Lower lobe of right lung (tissue), 2 donors: ENCODE measurements around the gene INPP5K. TPM values are rescaled to one million over a fixed set of nuclear protein-coding genes. Genes with fewer than 3 reads are reported as not detected.
"Not testable (repeated sequence)": the region's sequence is repeated elsewhere in the genome, so short reads cannot be mapped to it uniquely, and the experiment has no call there.

Source experiments
- ATAC-seq, 2 donors: fragments of 200-7000 bp; cut with Tn5 transposase; one replicate each; pipeline ENCODE4 v1.9.1; 2020 to 2022; ENCODE audit warnings: mild to moderate bottlenecking in 2 of 2, moderate library complexity in 2 of 2
- DNase-seq: peaks from one replicate; pipeline ENCODE4 v3.0.0-alpha.2; 2020
- H3K27ac ChIP-seq: fragments of 200-600 bp; one replicate; pipeline ENCODE4 v1.8.0; 2022
- H3K27me3 ChIP-seq: fragments of 200-600 bp; one replicate; pipeline ENCODE4 v1.8.0; 2022; ENCODE audit warnings: low read depth
- H3K36me3 ChIP-seq: fragments of 200-600 bp; one replicate; pipeline ENCODE4 v1.8.0; 2022; ENCODE audit warnings: mild to moderate bottlenecking
- H3K4me1 ChIP-seq: fragments of 200-600 bp; one replicate; pipeline ENCODE4 v1.8.0; 2022
- H3K4me3 ChIP-seq: fragments of 200-600 bp; one replicate; pipeline ENCODE4 v1.8.0; 2022; ENCODE audit warnings: mild to moderate bottlenecking
- H3K9me3 ChIP-seq: fragments of 200-600 bp; one replicate; pipeline ENCODE4 v1.8.0; 2022
- intact Hi-C: fragments of 100-400 bp; cut with DNase I; formaldehyde crosslinking; loops from one replicate; pipeline ENCODE4 v1.11.0; 2022
- total RNA-seq: library from RNA; stranded (reverse); fragmentation: NEBNext Ultra II Directional; extraction: Animal tissue kit (Norgen Biotek cat#: 25700); gene quantifications from one replicate; pipeline ENCODE4 v1.2.1, GENCODE V29; 2021
- TF ChIP-seq, protein P1 (sequence below): fragments of 200-600 bp; IDR thresholded peaks from one replicate; pipeline ENCODE4 v1.8.0; 2022; ENCODE audit warnings: antibody characterized with exemption, mild to moderate bottlenecking
- donor health status: DM: no; HTN: yes; CAD: no; lungs with severe emphysema.

INPP5K gene
- total RNA-seq, 1 donor from 2014 or later = 57.9 TPM

DNA sequence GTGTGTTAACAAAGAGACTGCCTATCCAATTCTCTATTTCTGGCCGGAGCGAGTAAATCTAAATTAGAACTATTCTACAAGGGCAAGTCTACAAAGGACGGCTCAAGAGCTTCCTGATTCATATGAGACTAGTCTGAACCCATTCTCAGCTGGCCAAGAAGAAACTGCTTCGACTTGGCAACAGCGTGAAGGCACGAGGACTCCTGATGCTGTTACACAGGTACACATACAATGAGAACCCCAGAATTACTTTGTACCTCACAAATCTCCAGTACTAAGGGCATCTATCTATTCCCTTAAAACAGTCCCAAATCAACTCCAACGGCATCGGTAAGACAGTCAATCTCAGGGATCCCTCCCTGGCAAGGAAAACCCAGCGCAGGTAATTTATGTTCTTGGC lies 61.9 kb downstream of the INPP5K start:
- H3K9me3 ChIP-seq = no peaks in the 10 kb centered on the region
- H3K27ac ChIP-seq = peak overlapping the region; percentile 98
- DNase-seq (no peak), ATAC-seq (no peak)
- intact Hi-C loops = no loop called here
- peaks cover 54% of the 10 kb centered on the region for H3K4me1 ChIP-seq
- TF ChIP-seq, protein P1, sequence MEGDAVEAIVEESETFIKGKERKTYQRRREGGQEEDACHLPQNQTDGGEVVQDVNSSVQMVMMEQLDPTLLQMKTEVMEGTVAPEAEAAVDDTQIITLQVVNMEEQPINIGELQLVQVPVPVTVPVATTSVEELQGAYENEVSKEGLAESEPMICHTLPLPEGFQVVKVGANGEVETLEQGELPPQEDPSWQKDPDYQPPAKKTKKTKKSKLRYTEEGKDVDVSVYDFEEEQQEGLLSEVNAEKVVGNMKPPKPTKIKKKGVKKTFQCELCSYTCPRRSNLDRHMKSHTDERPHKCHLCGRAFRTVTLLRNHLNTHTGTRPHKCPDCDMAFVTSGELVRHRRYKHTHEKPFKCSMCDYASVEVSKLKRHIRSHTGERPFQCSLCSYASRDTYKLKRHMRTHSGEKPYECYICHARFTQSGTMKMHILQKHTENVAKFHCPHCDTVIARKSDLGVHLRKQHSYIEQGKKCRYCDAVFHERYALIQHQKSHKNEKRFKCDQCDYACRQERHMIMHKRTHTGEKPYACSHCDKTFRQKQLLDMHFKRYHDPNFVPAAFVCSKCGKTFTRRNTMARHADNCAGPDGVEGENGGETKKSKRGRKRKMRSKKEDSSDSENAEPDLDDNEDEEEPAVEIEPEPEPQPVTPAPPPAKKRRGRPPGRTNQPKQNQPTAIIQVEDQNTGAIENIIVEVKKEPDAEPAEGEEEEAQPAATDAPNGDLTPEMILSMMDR = no peak
- no peaks in the 10 kb centered on the region for H3K27me3 ChIP-seq
- H3K4me3 ChIP-seq = peak overlapping the region; percentile 97
- H3K36me3 ChIP-seq = peaks cover 15% of the 10 kb centered on the region

DNA sequence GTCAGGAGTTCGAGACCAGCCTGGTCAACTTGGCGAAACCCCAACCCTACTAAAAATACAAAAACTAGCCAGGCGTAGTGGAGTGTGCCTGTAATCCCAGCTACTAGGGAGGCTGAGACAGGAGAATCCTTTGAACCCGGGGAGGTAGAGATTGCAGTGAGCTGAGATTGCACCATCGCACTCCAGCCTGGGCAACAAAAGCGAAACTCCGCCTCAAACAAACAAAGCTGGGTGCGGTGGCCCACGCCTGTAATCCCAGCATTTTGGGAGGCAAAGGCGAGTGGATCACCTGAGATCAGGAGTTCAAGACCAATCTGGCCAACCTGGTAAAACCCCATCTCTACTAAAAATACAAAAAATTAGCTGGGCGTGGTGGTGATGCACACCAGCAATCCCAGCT lies 62.7 kb downstream of the INPP5K start:
- DNase-seq, H3K27ac ChIP-seq, intact Hi-C loops, H3K9me3 ChIP-seq, H3K4me3 ChIP-seq, ATAC-seq, H3K27me3 ChIP-seq: not testable (repeated sequence)
- peaks cover 60% of the 10 kb centered on the region for H3K4me1 ChIP-seq
- peaks cover 15% of the 10 kb centered on the region for H3K36me3 ChIP-seq

DNA sequence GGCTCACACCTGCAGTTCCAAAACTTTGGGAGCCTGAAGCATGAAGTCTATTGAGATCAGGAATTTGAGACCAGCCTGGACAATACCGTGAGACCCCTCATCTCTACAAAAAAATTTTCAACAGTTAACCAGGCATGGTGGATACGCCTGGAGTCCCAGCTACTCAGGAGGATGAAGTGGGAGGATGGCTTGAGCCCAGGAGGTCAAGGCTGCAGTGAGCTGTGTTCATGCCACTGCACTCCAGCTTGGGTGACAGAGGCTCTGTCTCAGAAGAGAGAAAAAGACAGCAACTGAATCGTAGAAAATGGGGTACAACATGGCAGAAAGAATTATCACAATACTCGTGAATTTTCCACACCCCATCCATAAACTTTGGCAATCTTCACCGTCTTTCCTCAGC lies 63.6 kb downstream of the INPP5K start:
- H3K27ac ChIP-seq = no peak overlapping the region
- no peaks in the 10 kb centered on the region for H3K9me3 ChIP-seq
- intact Hi-C loops = no loop called here
- peaks cover 15% of the 10 kb centered on the region for H3K36me3 ChIP-seq
- TF ChIP-seq, protein P1 = no peak
- no peak overlapping the region for H3K4me3 ChIP-seq
- no peaks in the 10 kb centered on the region for H3K27me3 ChIP-seq
- no peak for ATAC-seq
- peaks cover 69% of the 10 kb centered on the region for H3K4me1 ChIP-seq
- DNase-seq = no peak

DNA sequence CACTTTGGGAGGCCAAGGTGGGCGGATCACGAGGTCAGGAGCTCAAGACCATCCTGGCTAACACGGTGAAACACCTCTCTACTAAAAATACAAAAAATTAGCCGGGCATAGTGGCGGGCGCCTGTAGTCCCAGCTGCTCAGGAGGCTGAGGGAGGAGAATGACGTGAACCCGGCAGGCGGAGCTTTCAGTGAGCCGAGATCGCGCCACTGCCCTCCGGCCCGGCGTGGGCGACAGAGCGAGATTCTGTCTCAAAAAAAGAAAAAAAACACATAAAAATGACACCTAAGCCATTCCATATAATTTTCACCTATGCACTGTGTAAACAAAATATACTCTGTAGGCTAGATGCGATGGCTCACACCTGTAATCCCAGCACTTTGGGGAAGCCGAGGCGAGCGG lies 66.2 kb downstream of the INPP5K start:
- Histone ChIP-seq H3K4me1 (peaks cover 89% of the 10 kb centered on the region), H3K36me3 (peaks cover 15% of the 10 kb centered on the region), H3K27ac (peak overlapping the region; percentile 50)
- H3K4me3 ChIP-seq, intact Hi-C loops, H3K27me3 ChIP-seq, H3K9me3 ChIP-seq, DNase-seq, ATAC-seq: not testable (repeated sequence)

DNA sequence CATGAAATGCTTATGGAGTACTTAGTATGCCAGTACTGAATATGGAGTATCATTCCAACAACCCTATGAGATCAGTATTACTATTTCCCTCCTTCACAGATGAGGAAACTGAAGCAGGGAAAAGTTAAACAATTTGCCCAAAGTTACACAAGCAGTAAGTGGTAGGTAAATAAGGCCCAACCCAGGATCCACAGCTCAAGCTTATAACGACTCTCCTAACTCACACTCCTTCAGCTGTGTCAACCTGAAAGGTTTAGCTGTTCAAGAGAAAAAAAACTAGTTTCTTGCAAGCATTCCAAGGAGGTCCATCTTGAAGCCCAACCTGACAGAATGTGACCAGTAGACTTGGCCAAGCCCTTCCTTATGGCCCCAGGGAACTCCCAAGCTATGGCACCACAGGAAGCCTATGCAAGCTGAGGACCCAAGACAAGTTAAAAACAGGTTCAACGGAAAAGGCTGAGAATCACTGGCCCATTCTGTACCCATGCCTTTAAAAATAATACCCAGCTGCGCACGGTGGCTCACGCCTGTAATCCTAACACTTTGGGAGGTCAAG lies 66.9 kb downstream of the INPP5K start:
- H3K27ac ChIP-seq = peak overlapping the region; percentile 50
- TF ChIP-seq, protein P1 = no peak
- intact Hi-C loops = no loop called here
- peaks cover 84% of the 10 kb centered on the region for H3K4me1 ChIP-seq
- no peaks in the 10 kb centered on the region for H3K9me3 ChIP-seq
- DNase-seq = no peak
- H3K27me3 ChIP-seq = no peaks in the 10 kb centered on the region
- H3K36me3 ChIP-seq = peaks cover 15% of the 10 kb centered on the region
- ATAC-seq = peak; percentile 86 to 88
- H3K4me3 ChIP-seq = no peak overlapping the region

DNA sequence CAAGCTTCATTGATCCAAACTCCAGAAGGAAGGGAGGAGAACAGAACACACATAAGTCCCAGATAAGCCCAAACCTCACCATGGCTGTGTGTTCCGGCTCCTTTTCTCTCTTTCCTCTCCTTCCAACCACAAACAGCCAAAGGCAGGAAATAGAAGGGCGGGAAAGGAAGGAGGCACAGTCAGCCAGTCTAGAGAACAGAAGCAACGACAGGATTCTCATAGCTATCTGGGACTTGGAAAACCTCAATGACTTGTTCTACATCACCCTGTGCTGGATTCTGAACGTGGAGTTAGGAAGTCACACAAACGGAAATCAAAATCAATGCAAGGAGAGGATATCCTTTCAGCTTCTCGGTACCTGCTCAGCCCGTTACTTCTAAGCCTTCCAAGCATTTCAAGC lies 69.4 kb downstream of the INPP5K start:
- intact Hi-C loops = no loop called here
- peak overlapping the region; percentile 78 for H3K27ac ChIP-seq
- H3K27me3 ChIP-seq = no peaks in the 10 kb centered on the region
- no peaks in the 10 kb centered on the region for H3K36me3 ChIP-seq
- peaks cover 60% of the 10 kb centered on the region for H3K4me1 ChIP-seq
- TF ChIP-seq, protein P1 = no peak
- H3K4me3 ChIP-seq = peak overlapping the region; percentile 7
- DNase-seq (no peak), ATAC-seq (no peak)
- H3K9me3 ChIP-seq = no peaks in the 10 kb centered on the region
